HepG2 (cell line): ENCODE results near the gene UTP4. TPM values are rescaled to one million over a fixed set of nuclear protein-coding genes. Genes with fewer than 3 reads are reported as not detected.

Experiments
- AKAP8 ChIP-seq: sonication (generic); formaldehyde crosslinking; IDR thresholded peaks from 2 replicates; pipeline ENCODE4 v1.5.1; 2020; ENCODE audit warnings: mild to moderate bottlenecking, missing genetic modification reagents
- CBX5 ChIP-seq: sonication (generic); formaldehyde crosslinking; IDR thresholded peaks from 2 replicates; pipeline ENCODE4 v1.4.0; 2020; ENCODE audit warnings: missing genetic modification reagents, borderline replicate concordance
- ELF1 ChIP-seq: sonication (generic); formaldehyde crosslinking; IDR thresholded peaks from 2 replicates; pipeline ENCODE4 v1.4.0; 2020; ENCODE audit warnings: missing genetic modification reagents
- FOXJ3 ChIP-seq: sonication (generic); formaldehyde crosslinking; IDR thresholded peaks from 2 replicates; pipeline ENCODE4 v1.4.0; 2020; ENCODE audit warnings: missing genetic modification reagents, mild to moderate bottlenecking, borderline replicate concordance
- HOXD1 ChIP-seq: sonication (generic); formaldehyde crosslinking; IDR thresholded peaks from 2 replicates; pipeline ENCODE4 v1.5.0; 2020; ENCODE audit warnings: missing genetic modification reagents
- JARID2 ChIP-seq: sonication (generic); formaldehyde crosslinking; IDR thresholded peaks from 2 replicates; pipeline ENCODE4 v1.8.1; 2023; ENCODE audit warnings: missing genetic modification reagents, inconsistent platforms; ENCODE audit not compliant: insufficient replicate concordance
- KDM5A ChIP-seq: fragments of 200-600 bp; sonication (generic); IDR thresholded peaks from 2 replicates; pipeline ENCODE4 v1.7.0; 2018; ENCODE audit warnings: antibody characterized with exemption, mild to moderate bottlenecking, low read length, borderline replicate concordance
- KDM6A ChIP-seq: IDR thresholded peaks from 2 replicates; pipeline ENCODE4 v1.6.1; 2016; ENCODE audit warnings: low read depth
- NR0B2 ChIP-seq: sonication (generic); formaldehyde crosslinking; IDR thresholded peaks from 2 replicates; pipeline ENCODE4 v1.4.0; 2020; ENCODE audit warnings: mild to moderate bottlenecking, missing genetic modification reagents
- NR2F1 ChIP-seq, 2 experiments: fragments of 450-650 bp in 1 of 2; formaldehyde crosslinking in 1 of 2; IDR thresholded peaks; 2 replicates each; pipeline versions ENCODE4 v1.5.0 to v1.6.1; 2016 to 2020; ENCODE audit warnings: mild to moderate bottlenecking in 1 of 2, missing compliant biosample characterization in 1 of 2, missing genetic modification reagents in 1 of 2, moderate library complexity in 1 of 2
- RNF219 ChIP-seq: sonication (generic); formaldehyde crosslinking; IDR thresholded peaks from 2 replicates; pipeline ENCODE4 v1.5.0; 2020; ENCODE audit warnings: mild to moderate bottlenecking, missing genetic modification reagents
- SOX5 ChIP-seq: IDR thresholded peaks from 2 replicates; pipeline ENCODE4 v1.6.1; 2016; ENCODE audit warnings: borderline replicate concordance
- SOX6 ChIP-seq, 2 experiments: fragments of 450-650 bp in 1 of 2; sonication (generic) in 1 of 2; formaldehyde crosslinking in 1 of 2; IDR thresholded peaks; 2 replicates each; pipeline versions ENCODE4 v1.4.0 to v1.6.1; 2017 to 2020; ENCODE audit warnings: antibody characterized with exemption in 1 of 2, mild to moderate bottlenecking in 1 of 2, missing genetic modification reagents in 1 of 2
- SRSF1 ChIP-seq: fragments of 200-400 bp; formaldehyde crosslinking; optimal IDR thresholded peaks from 2 replicates; pipeline ENCODE3; 2017; ENCODE audit warnings: mild to moderate bottlenecking, low read depth, low read length, moderate library complexity
- TAF1 ChIP-seq: sonication (generic); formaldehyde crosslinking; IDR thresholded peaks from 2 replicates; pipeline ENCODE4 v1.4.0; 2020; ENCODE audit warnings: missing genetic modification reagents
- YEATS4 ChIP-seq: sonication (generic); formaldehyde crosslinking; IDR thresholded peaks from 2 replicates; pipeline ENCODE4 v1.4.0; 2020; ENCODE audit warnings: missing genetic modification reagents, borderline replicate concordance
- ZBTB20 ChIP-seq: sonication (generic); formaldehyde crosslinking; IDR thresholded peaks from 2 replicates; pipeline ENCODE4 v1.8.1; 2023; ENCODE audit warnings: missing genetic modification reagents, low read depth, mild to moderate bottlenecking, borderline replicate concordance
- ZBTB37 ChIP-seq: sonication (generic); formaldehyde crosslinking; IDR thresholded peaks from 2 replicates; pipeline ENCODE4 v1.4.0; 2020; ENCODE audit warnings: mild to moderate bottlenecking, missing genetic modification reagents
- ZKSCAN8 ChIP-seq: IDR thresholded peaks from 2 replicates; pipeline ENCODE4 v1.6.1; 2016; ENCODE audit warnings: borderline replicate concordance, missing genetic modification reagents, missing compliant biosample characterization
- ZNF33A ChIP-seq: sonication (generic); formaldehyde crosslinking; IDR thresholded peaks from 2 replicates; pipeline ENCODE4 v1.5.1; 2020; ENCODE audit warnings: missing genetic modification reagents, mild to moderate bottlenecking, moderate library complexity, borderline replicate concordance
- ZNF710 ChIP-seq: sonication (generic); formaldehyde crosslinking; IDR thresholded peaks from 2 replicates; pipeline ENCODE4 v1.5.0; 2020; ENCODE audit warnings: mild to moderate bottlenecking, missing genetic modification reagents, borderline replicate concordance
- ZNF772 ChIP-seq: sonication (generic); formaldehyde crosslinking; IDR thresholded peaks from 2 replicates; pipeline ENCODE4 v1.5.0; 2020; ENCODE audit warnings: mild to moderate bottlenecking, missing genetic modification reagents
- polyA plus RNA-seq, 8 experiments: library from polyadenylated mRNA; depleted of rRNA in 3 of 8; stranded (reverse) in 7 of 8; unstranded in 1 of 8; fragments of >200 nt; fragmentation: Illumina TruSeq in 4 of 8; extraction: Trizol in 4 of 8; gene quantifications; 2 replicates each; pipeline versions ENCODE4 v1.2.1 to v1.2.3, GENCODE V29; 2011 to 2016; ENCODE audit warnings: low read depth in 4 of 8, missing spikeins in 1 of 8, mixed read lengths in 1 of 8; ENCODE audit not compliant: insufficient read depth in 1 of 8
- total RNA-seq, 5 experiments: library from RNA; depleted of rRNA; stranded (reverse); fragments of >200 nt; fragmentation: Illumina TruSeq; extraction: Trizol; gene quantifications; 2 replicates each; pipeline ENCODE4 v1.2.3, GENCODE V29; 2016; ENCODE audit warnings: low read depth in 1 of 5

Gene UTP4
- total and polyA plus RNA-seq, 2 of the 13 experiments (the other 11 are each of a cell fraction or from before 2014, with no cell fraction given) = 30.0 to 85.8 TPM

GRCh38 chr16:69186642-69187445, 54.4 kb downstream of the UTP4 start, which contains the start of gene SNTB2 (continued):
- TF ChIP-seq ZBTB37 = peak; percentile 64
- TF ChIP-seq RNF219 (CRISPR knock-in tag) = no peak; the same call in 1 of the 2 replicates
- TF ChIP-seq SOX5 (CRISPR knock-in tag) = peak; percentile 30; the same call in 1 of the 2 replicates
- peak; percentile 94 for TF ChIP-seq TAF1 (CRISPR knock-in tag)
- peak; percentile 69; the same call in 1 of the 2 replicates for TF ChIP-seq AKAP8 (CRISPR knock-in tag)
- peak; percentile 65; the same call in 1 of the 2 replicates for TF ChIP-seq NR0B2 (CRISPR knock-in tag)
- no peak; a peak in 1 of 4 replicates for TF ChIP-seq NR2F1 (CRISPR knock-in tag; IDR thresholded peaks at IDR 0.05)
- peak; percentile 65; the same call in 1 of the 2 replicates for TF ChIP-seq KDM5A
- no peak for TF ChIP-seq FOXJ3
- peak; percentile 67 for TF ChIP-seq YEATS4 (CRISPR knock-in tag)
- 0 out of 2 replicates have a peak, but pooled peaks have one; percentile 16 for TF ChIP-seq KDM6A (CRISPR knock-in tag)
- TF ChIP-seq ZBTB20 (CRISPR knock-in tag) = no peak; the same call in 1 of the 2 replicates
- TF ChIP-seq CBX5 (CRISPR knock-in tag) = peak; percentile 38; the same call in 1 of the 2 replicates
- peak; percentile 72 for TF ChIP-seq SRSF1
- no peak for TF ChIP-seq ZNF33A (CRISPR knock-in tag)
- peak; percentile 61 for TF ChIP-seq ZNF710 (CRISPR knock-in tag)
- peak; percentile 49; the same call in 1 of the 2 replicates for TF ChIP-seq ZKSCAN8 (CRISPR knock-in tag)
- TF ChIP-seq SOX6 (IDR thresholded peaks at IDR 0.05) = no peak
- peak; percentile 61; the same call in 1 of the 2 replicates for TF ChIP-seq SOX6 (CRISPR knock-in tag; IDR thresholded peaks at IDR 0.05)
- peak; percentile 96 for TF ChIP-seq ZNF772
- no peak for TF ChIP-seq JARID2 (CRISPR knock-in tag)
- TF ChIP-seq ELF1 (CRISPR knock-in tag) = peak; percentile 96
- TF ChIP-seq HOXD1 (CRISPR knock-in tag) = peak; percentile 79; the same call in 1 of the 2 replicates
